ENCODE results near the gene ZNF497. TPM values are rescaled to one million over a fixed set of nuclear protein-coding genes. Genes with fewer than 3 reads are reported as not detected.
A peak's percentile ranks its signal among the peaks of the same experiment; 100 is the strongest.

Gene ZNF497
- total and polyA plus RNA-seq, 2 of the 13 experiments (the other 11 are each of a cell fraction or from before 2014, with no cell fraction given), result 1.5 to 1.9 TPM

- Histone ChIP-seq H3K4me1 (ENCODE audit: insufficient read depth, low read length) (peaks cover 45% of the 10 kb centered on the region), H4K20me1 (ENCODE audit: insufficient read depth, low read length) (no peaks in the 10 kb centered on the region), H3K36me3 (replicated peaks in 1 of 2; ENCODE audit: control insufficient read depth in 1 of 2, insufficient read depth in 2 of 2, low read length in 2 of 2) (no peaks in the 10 kb centered on the region), H3K27ac (ENCODE audit: extremely low read length, insufficient read depth, low read length) (no peak overlapping the region), H3K27me3 (ENCODE audit: control insufficient read depth in 1 of 2, insufficient read depth in 2 of 2, low read length in 2 of 2) (no peaks in the 10 kb centered on the region), H2AFZ (ENCODE audit: low read length) (no peak overlapping the region), H3K9ac (ENCODE audit: insufficient read depth, low read depth, low read length) (no peak overlapping the region), H3K79me2 (ENCODE audit: insufficient read depth, low read length) (no peaks in the 10 kb centered on the region), H3K9me3 (ENCODE audit: low read length) (no peaks in the 10 kb centered on the region), H3K4me2 (ENCODE audit: low read depth, low read length) (no peak overlapping the region), H3K4me3 (replicated peaks in 1 of 3; ENCODE audit: insufficient read depth in 1 of 3, low read depth in 2 of 3, low read length in 3 of 3) (no peak overlapping the region)
- POLR2A ChIA-PET, result no interaction called here
- DNase-seq (ENCODE audit: low spot score) (no peak), ATAC-seq (no peak), FAIRE-seq (no peak)
- WGBS (ENCODE audit: low lambda C conversion rate), result 96% methylated on average over 55 of the region's 84 CpGs
- TF ChIP-seq RBFOX2 (IDR thresholded peaks at IDR 0.05; ENCODE audit: low read depth, low read length), result peak; percentile 33; the same call in 1 of the 2 replicates
- no peak for TF ChIP-seq SKIL (CRISPR knock-in tag; IDR thresholded peaks at IDR 0.05; ENCODE audit: borderline replicate concordance)
- BruUV-seq (replicated peaks), result no TSS peak
- CTCF ChIA-PET (ENCODE audit: low intra/inter-chr PET ratio, low total read pairs), result no interaction called here
- in situ Hi-C loops (cut with HindIII; ENCODE audit: extremely low pct_ligation_motif_present, low pct_unique_long_range_greater_than_20kb) (no loop called here), intact Hi-C loops (cut with micrococcal nuclease; ENCODE audit: unreplicated experiment) (no loop called here)
Measured at GRCh38 chr19:58350001-58350861, 12.3 kb downstream of the ZNF497 start.

GRCh38 chr19:58349590-58349989, 13.0 kb downstream of the ZNF497 start:
- no peaks in the 10 kb centered on the region for H3K79me2 ChIP-seq (ENCODE audit: insufficient read depth, low read length)
- H3K27me3 ChIP-seq (ENCODE audit: control insufficient read depth in 1 of 2, insufficient read depth in 2 of 2, low read length in 2 of 2), result no peaks in the 10 kb centered on the region
- 79% methylated on average over 8 of the region's 8 CpGs for WGBS (ENCODE audit: low lambda C conversion rate)
- no peak overlapping the region for H3K27ac ChIP-seq (ENCODE audit: extremely low read length, insufficient read depth, low read length)
- H3K36me3 ChIP-seq (replicated peaks in 1 of 2; ENCODE audit: control insufficient read depth in 1 of 2, insufficient read depth in 2 of 2, low read length in 2 of 2), result no peaks in the 10 kb centered on the region
- no peak overlapping the region for H2AFZ ChIP-seq (ENCODE audit: low read length)
- ATAC-seq, result no peak
- no peaks in the 10 kb centered on the region for H3K9me3 ChIP-seq (ENCODE audit: low read length)
- POLR2A ChIA-PET, result interaction anchor here (1.5 kb wide), 1 partner anchor 13 kb away, joined by 5 read pairs; the partner anchor contains the start of gene ZNF497
- no peak for FAIRE-seq
- in situ Hi-C loops (cut with HindIII; ENCODE audit: extremely low pct_ligation_motif_present, low pct_unique_long_range_greater_than_20kb), result no loop called here
- TF ChIP-seq HHEX (CRISPR knock-in tag; IDR thresholded peaks at IDR 0.05), result no peak
- TF ChIP-seq ZNF367 (CRISPR knock-in tag; IDR thresholded peaks at IDR 0.05; ENCODE audit: borderline replicate concordance), result no peak
- TF ChIP-seq DDIT3 (CRISPR knock-in tag; IDR thresholded peaks at IDR 0.05), result no peak
- TF ChIP-seq MBD4 (IDR thresholded peaks at IDR 0.05; ENCODE audit: borderline replicate concordance, low read length), result no peak
- no peak for TF ChIP-seq ZNF235 (CRISPR knock-in tag; IDR thresholded peaks at IDR 0.05; ENCODE audit: borderline replicate concordance)
- TF ChIP-seq USF2 (IDR thresholded peaks at IDR 0.05; ENCODE audit: low read depth, low read length), result no peak
- no peak for TF ChIP-seq USF2 (CRISPR knock-in tag; IDR thresholded peaks at IDR 0.05; ENCODE audit: borderline replicate concordance)
- TF ChIP-seq ZNF672 (CRISPR knock-in tag; IDR thresholded peaks at IDR 0.05), result no peak
- no peak for TF ChIP-seq ZNF792 (CRISPR knock-in tag; IDR thresholded peaks at IDR 0.05)
- TF ChIP-seq ZNF205 (CRISPR knock-in tag; IDR thresholded peaks at IDR 0.05), result no peak
- no peak for TF ChIP-seq ZNF670 (CRISPR knock-in tag; IDR thresholded peaks at IDR 0.05; ENCODE audit: borderline replicate concordance)
- no peak for TF ChIP-seq GFI1 (CRISPR knock-in tag; IDR thresholded peaks at IDR 0.05; ENCODE audit: borderline replicate concordance)
- no TSS peak for BruUV-seq (replicated peaks)
- no peak overlapping the region for H3K4me2 ChIP-seq (ENCODE audit: low read depth, low read length)
- no peak overlapping the region for H3K9ac ChIP-seq (ENCODE audit: insufficient read depth, low read depth, low read length)
- intact Hi-C loops (cut with micrococcal nuclease; ENCODE audit: unreplicated experiment), result no loop called here
- H4K20me1 ChIP-seq (ENCODE audit: insufficient read depth, low read length), result no peaks in the 10 kb centered on the region
- no peak for DNase-seq (ENCODE audit: low spot score)
- H3K4me3 ChIP-seq (replicated peaks in 1 of 3; ENCODE audit: insufficient read depth in 1 of 3, low read depth in 2 of 3, low read length in 3 of 3), result no peak overlapping the region
- peaks cover 43% of the 10 kb centered on the region for H3K4me1 ChIP-seq (ENCODE audit: insufficient read depth, low read length)
- CTCF ChIA-PET (ENCODE audit: low intra/inter-chr PET ratio, low total read pairs), result no interaction called here
